ENCODE results near the gene ANK3.

GRCh38 chr10:60138842-60139241 lies 250.8 kb downstream of the ANK3 start:
- TF ChIP-seq, protein P1, sequence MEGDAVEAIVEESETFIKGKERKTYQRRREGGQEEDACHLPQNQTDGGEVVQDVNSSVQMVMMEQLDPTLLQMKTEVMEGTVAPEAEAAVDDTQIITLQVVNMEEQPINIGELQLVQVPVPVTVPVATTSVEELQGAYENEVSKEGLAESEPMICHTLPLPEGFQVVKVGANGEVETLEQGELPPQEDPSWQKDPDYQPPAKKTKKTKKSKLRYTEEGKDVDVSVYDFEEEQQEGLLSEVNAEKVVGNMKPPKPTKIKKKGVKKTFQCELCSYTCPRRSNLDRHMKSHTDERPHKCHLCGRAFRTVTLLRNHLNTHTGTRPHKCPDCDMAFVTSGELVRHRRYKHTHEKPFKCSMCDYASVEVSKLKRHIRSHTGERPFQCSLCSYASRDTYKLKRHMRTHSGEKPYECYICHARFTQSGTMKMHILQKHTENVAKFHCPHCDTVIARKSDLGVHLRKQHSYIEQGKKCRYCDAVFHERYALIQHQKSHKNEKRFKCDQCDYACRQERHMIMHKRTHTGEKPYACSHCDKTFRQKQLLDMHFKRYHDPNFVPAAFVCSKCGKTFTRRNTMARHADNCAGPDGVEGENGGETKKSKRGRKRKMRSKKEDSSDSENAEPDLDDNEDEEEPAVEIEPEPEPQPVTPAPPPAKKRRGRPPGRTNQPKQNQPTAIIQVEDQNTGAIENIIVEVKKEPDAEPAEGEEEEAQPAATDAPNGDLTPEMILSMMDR (tag by site-specific recombination; IDR thresholded peaks at IDR 0.05) = no peak
- TF ChIP-seq PBX3 (CRISPR knock-in tag; IDR thresholded peaks at IDR 0.05) = no peak
- TF ChIP-seq, protein P2, sequence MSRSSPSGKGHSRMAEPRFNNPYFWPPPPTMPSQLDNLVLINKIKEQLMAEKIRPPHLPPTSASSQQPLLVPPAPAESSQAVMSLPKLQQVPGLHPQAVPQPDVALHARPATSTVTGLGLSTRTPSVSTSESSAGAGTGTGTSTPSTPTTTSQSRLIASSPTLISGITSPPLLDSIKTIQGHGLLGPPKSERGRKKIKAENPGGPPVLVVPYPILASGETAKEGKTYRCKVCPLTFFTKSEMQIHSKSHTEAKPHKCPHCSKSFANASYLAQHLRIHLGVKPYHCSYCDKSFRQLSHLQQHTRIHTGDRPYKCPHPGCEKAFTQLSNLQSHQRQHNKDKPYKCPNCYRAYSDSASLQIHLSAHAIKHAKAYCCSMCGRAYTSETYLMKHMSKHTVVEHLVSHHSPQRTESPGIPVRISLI (tag by site-specific recombination; IDR thresholded peaks at IDR 0.05) = no peak
- no peak for TF ChIP-seq ZNF350 (tag by site-specific recombination; IDR thresholded peaks at IDR 0.05)
- TF ChIP-seq ZNF280C (tag by site-specific recombination; IDR thresholded peaks at IDR 0.05) = no peak
- TF ChIP-seq ZNF585B (tag by site-specific recombination; IDR thresholded peaks at IDR 0.05) = no peak
- no peak for TF ChIP-seq ZNF274 (IDR thresholded peaks at IDR 0.05; ENCODE audit: low read length)
- TF ChIP-seq ZNF274 (tag by site-specific recombination; IDR thresholded peaks at IDR 0.05; ENCODE audit: borderline replicate concordance) = no peak
- TF ChIP-seq PRDM10 (tag by site-specific recombination; IDR thresholded peaks at IDR 0.05) = no peak
- no peak for TF ChIP-seq ZBTB17 (tag by site-specific recombination; IDR thresholded peaks at IDR 0.05)
- no peak for TF ChIP-seq ZNF670 (tag by site-specific recombination; IDR thresholded peaks at IDR 0.05; ENCODE audit: low read depth)
- TF ChIP-seq TCF7L2 (IDR thresholded peaks at IDR 0.05; ENCODE audit: borderline replicate concordance, low read depth, low read length) = no peak
- TF ChIP-seq ZFP3 (tag by site-specific recombination; IDR thresholded peaks at IDR 0.05; ENCODE audit: low read depth) = no peak
